ENCODE data around the gene SPEN. TPM values are rescaled to one million over a fixed set of nuclear protein-coding genes. Genes with fewer than 3 reads are reported as not detected.
"Not testable (repeated sequence)": the region's sequence is repeated elsewhere in the genome, so short reads cannot be mapped to it uniquely, and the experiment has no call there.

The SPEN gene
- total RNA-seq, 2 experiments from 2014 or later, result 65.1 to 65.2 TPM

DNA sequence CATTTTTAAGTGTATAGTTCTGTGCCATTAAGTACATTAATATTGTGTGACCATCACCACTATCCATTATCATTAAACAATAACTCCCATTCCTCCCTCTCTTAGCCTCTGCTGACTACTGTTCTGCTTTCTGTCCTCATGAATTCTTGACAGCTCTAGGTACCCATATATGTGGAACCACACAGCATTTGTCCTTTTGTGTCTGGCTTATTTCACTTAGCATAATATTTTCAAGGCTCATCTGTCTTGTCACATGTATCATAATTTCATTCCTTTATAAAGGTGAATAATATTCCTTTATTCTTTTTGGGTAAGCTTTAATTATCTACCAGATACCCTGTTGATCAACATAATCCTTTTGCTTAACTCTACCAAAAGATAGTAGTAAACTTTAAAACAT lies 47.7 kb downstream of the SPEN start:
- POLR2A ChIA-PET, result no interaction called here
- no peaks in the 10 kb centered on the region for H3K27me3 Mint-ChIP-seq
- H3K27ac Mint-ChIP-seq, result no peak overlapping the region
- peaks cover 29% of the 10 kb centered on the region for H3K4me1 Mint-ChIP-seq
- H3K36me3 Mint-ChIP-seq (ENCODE audit: low read depth), result peaks cover 30% of the 10 kb centered on the region
- no peak for DNase-seq
- H3K9me3 Mint-ChIP-seq, result no peaks in the 10 kb centered on the region
- CTCF ChIA-PET, result interaction anchor here (0.8 kb wide), 1 partner anchor 14 kb away, joined by 3 read pairs; no protein-coding TSS in a partner anchor
- no peak overlapping the region for H3K4me3 Mint-ChIP-seq

- CTCF ChIA-PET, result interaction anchor here (0.6 to 1.3 kb wide), 5 partner anchors 10 to 119 kb away, joined by 3 to 5 read pairs (median 4); no protein-coding TSS in a partner anchor
Observed at GRCh38 chr1:15896841-15897610, 49.5 kb downstream of the SPEN start.

DNA sequence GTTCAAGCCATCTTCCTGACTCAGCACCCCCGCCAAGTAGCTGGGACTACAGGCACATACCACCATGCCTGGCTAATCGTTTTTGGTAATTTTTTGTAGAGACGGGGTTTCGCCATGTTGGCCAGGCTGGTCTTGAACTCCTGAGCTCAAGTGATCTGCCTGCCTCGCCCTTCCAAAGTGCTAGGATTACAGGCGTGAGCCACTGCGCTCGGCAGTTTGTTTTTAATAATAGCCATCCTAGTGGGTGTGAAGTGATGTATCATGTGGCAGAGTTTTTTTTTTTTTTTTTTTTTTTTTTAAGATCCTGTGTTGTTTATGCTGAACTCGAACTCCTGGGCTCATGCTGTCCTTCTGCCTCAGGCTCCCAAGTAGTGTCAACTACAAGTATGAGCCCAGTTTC lies 51.8 kb downstream of the SPEN start:
- Mint-ChIP-seq H3K9me3 (no peaks in the 10 kb centered on the region), H3K27me3 (no peaks in the 10 kb centered on the region), H3K36me3 (ENCODE audit: low read depth) (peaks cover 17% of the 10 kb centered on the region), H3K27ac (no peak overlapping the region), H3K4me3 (no peak overlapping the region), H3K4me1 (peaks cover 25% of the 10 kb centered on the region)
- CTCF ChIA-PET, result interaction anchor here (0.6 kb wide), 1 partner anchor 49 kb away, joined by 3 read pairs; no protein-coding TSS in a partner anchor
- POLR2A ChIA-PET, result no interaction called here
- DNase-seq, result no peak

More at GRCh38 chr1:15896841-15897610, 49.5 kb downstream of the SPEN start:
- H3K4me3 Mint-ChIP-seq, POLR2A ChIA-PET, DNase-seq, H3K27me3 Mint-ChIP-seq, H3K9me3 Mint-ChIP-seq, H3K27ac Mint-ChIP-seq: not testable (repeated sequence)
- H3K36me3 Mint-ChIP-seq (ENCODE audit: low read depth), result peaks cover 26% of the 10 kb centered on the region
- H3K4me1 Mint-ChIP-seq, result peaks cover 31% of the 10 kb centered on the region

DNA sequence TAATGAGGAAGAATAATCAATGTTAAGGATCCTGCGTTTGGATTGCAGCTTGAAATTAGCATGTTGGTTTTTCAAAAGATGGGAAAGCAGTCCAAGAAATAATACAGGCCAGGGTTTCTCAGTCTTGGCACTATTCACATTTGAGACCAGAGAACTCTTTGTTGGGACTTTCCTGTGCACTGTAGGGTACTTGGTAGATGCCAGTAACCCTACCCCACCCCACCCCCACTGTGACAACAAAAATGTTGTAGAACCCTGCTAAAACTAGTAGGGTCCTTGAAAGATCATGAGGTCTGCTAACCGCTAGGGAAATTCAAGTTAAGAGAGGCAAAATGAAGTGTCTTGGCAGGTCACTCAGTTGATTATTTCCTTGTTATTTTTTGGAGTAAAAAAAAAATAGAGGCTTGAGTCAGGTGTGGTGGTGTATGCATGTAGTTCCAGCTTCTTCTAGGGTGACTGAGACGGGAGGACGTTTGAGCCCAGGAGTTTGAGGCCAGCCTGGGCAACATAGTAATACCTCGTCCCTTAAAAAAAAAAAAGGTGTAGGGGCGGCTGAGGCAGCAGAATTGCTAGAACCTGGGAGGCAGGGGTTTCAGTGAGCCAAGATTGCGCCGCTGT lies 53.3 kb downstream of the SPEN start:
- POLR2A ChIA-PET, result no interaction called here
- CTCF ChIA-PET, result interaction anchor here (0.6 to 1.4 kb wide), 4 partner anchors 31 to 404 kb away, joined by 3 to 5 read pairs (median 4); no protein-coding TSS in a partner anchor
- Mint-ChIP-seq H3K36me3 (ENCODE audit: low read depth) (peaks cover 14% of the 10 kb centered on the region), H3K4me3 (no peak overlapping the region), H3K27ac (no peak overlapping the region), H3K4me1 (peaks cover 22% of the 10 kb centered on the region), H3K9me3 (no peaks in the 10 kb centered on the region), H3K27me3 (no peaks in the 10 kb centered on the region)
- DNase-seq, result no peak

GRCh38 chr1:15902882-15903281 lies 55.4 kb downstream of the SPEN start:
- Mint-ChIP-seq H3K9me3 (no peaks in the 10 kb centered on the region), H3K4me1 (peaks cover 20% of the 10 kb centered on the region), H3K27ac (no peak overlapping the region), H3K27me3 (no peaks in the 10 kb centered on the region), H3K4me3 (no peak overlapping the region), H3K36me3 (ENCODE audit: low read depth) (peaks cover 12% of the 10 kb centered on the region)
- DNase-seq, result no peak
- CTCF ChIA-PET, result no interaction called here
- POLR2A ChIA-PET, result no interaction called here

DNA sequence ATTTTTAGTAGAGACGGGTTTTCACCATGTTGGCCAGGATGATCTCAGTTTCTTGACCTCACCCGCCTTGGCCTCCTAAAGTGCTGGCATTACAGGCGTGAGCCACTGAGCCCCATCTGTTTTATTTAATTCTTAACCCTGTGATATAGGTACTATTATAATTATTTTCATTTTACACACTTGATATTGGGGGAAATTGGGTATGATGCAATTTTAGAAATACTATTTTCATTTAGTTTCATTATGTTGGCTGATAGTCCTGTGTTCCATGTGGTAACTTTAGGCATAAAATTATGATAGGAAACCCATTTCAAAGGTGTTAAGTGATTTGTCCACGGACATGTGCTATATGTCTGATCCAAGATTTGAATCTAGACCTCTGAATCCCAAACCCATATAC lies 61.1 kb downstream of the SPEN start:
- no peak overlapping the region for H3K4me3 Mint-ChIP-seq
- H3K27ac Mint-ChIP-seq, result no peak overlapping the region
- ChIA-PET CTCF (no interaction called here), POLR2A (no interaction called here)
- H3K36me3 Mint-ChIP-seq (ENCODE audit: low read depth), result peaks cover 26% of the 10 kb centered on the region
- no peaks in the 10 kb centered on the region for H3K9me3 Mint-ChIP-seq
- no peaks in the 10 kb centered on the region for H3K27me3 Mint-ChIP-seq
- no peak for DNase-seq
- H3K4me1 Mint-ChIP-seq, result peaks cover 2% of the 10 kb centered on the region

GRCh38 chr1:15911141-15911540 lies 63.6 kb downstream of the SPEN start:
- H3K4me1 Mint-ChIP-seq, result peaks cover 5% of the 10 kb centered on the region
- peaks cover 37% of the 10 kb centered on the region for H3K36me3 Mint-ChIP-seq (ENCODE audit: low read depth)
- CTCF ChIA-PET, result interaction anchor here (0.9 kb wide), 2 partner anchors 26 to 95 kb away, joined by 3 read pairs; no protein-coding TSS in a partner anchor
- H3K9me3 Mint-ChIP-seq, result no peaks in the 10 kb centered on the region
- no peak overlapping the region for H3K4me3 Mint-ChIP-seq
- no peak for DNase-seq
- H3K27ac Mint-ChIP-seq, result no peak overlapping the region
- H3K27me3 Mint-ChIP-seq, result no peaks in the 10 kb centered on the region
- POLR2A ChIA-PET, result no interaction called here

GRCh38 chr1:15911927-15912326 lies 64.4 kb downstream of the SPEN start:
- no peak for DNase-seq
- POLR2A ChIA-PET, result no interaction called here
- H3K27ac Mint-ChIP-seq, result no peak overlapping the region
- no peaks in the 10 kb centered on the region for H3K27me3 Mint-ChIP-seq
- peaks cover 41% of the 10 kb centered on the region for H3K36me3 Mint-ChIP-seq (ENCODE audit: low read depth)
- peaks cover 10% of the 10 kb centered on the region for H3K4me1 Mint-ChIP-seq
- H3K9me3 Mint-ChIP-seq, result no peaks in the 10 kb centered on the region
- H3K4me3 Mint-ChIP-seq, result no peak overlapping the region
- CTCF ChIA-PET, result interaction anchor here (0.9 kb wide), 2 partner anchors 25 to 96 kb away, joined by 3 read pairs; no protein-coding TSS in a partner anchor

GRCh38 chr1:15913607-15914006 lies 66.1 kb downstream of the SPEN start:
- peaks cover 20% of the 10 kb centered on the region for H3K4me1 Mint-ChIP-seq
- CTCF ChIA-PET, result interaction anchor here (0.6 to 1.1 kb wide), 2 partner anchors 12 to 228 kb away, joined by 3 read pairs; no protein-coding TSS in a partner anchor
- H3K4me3 Mint-ChIP-seq, DNase-seq, H3K9me3 Mint-ChIP-seq, POLR2A ChIA-PET, H3K27me3 Mint-ChIP-seq, H3K27ac Mint-ChIP-seq: not testable (repeated sequence)
- peaks cover 52% of the 10 kb centered on the region for H3K36me3 Mint-ChIP-seq (ENCODE audit: low read depth)

- H3K9me3 Mint-ChIP-seq, result no peaks in the 10 kb centered on the region
- peaks cover 56% of the 10 kb centered on the region for H3K36me3 Mint-ChIP-seq (ENCODE audit: low read depth)
- H3K4me3 Mint-ChIP-seq, result peak overlapping the region; percentile 35
- ChIA-PET POLR2A (no interaction called here), CTCF (interaction anchor here (0.7 to 1.1 kb wide), 2 partner anchors 27 to 167 kb away, joined by 3 read pairs; no protein-coding TSS in a partner anchor)
- H3K27ac Mint-ChIP-seq, result peak overlapping the region; percentile 28
- peak; percentile 21 for DNase-seq
- H3K27me3 Mint-ChIP-seq, result no peaks in the 10 kb centered on the region
- H3K4me1 Mint-ChIP-seq, result peaks cover 27% of the 10 kb centered on the region
Observed at GRCh38 chr1:15915991-15916390, 68.5 kb downstream of the SPEN start.

GRCh38 chr1:15916417-15916816 lies 68.9 kb downstream of the SPEN start:
- no peak for DNase-seq
- Mint-ChIP-seq H3K4me3 (peak overlapping the region; percentile 35), H3K4me1 (peaks cover 27% of the 10 kb centered on the region), H3K9me3 (no peaks in the 10 kb centered on the region), H3K27ac (peak overlapping the region; percentile 50), H3K36me3 (ENCODE audit: low read depth) (peaks cover 55% of the 10 kb centered on the region), H3K27me3 (no peaks in the 10 kb centered on the region)
- CTCF ChIA-PET, result interaction anchor here (1.1 kb wide), 1 partner anchor 166 kb away, joined by 3 read pairs; no protein-coding TSS in a partner anchor
- POLR2A ChIA-PET, result no interaction called here

DNA sequence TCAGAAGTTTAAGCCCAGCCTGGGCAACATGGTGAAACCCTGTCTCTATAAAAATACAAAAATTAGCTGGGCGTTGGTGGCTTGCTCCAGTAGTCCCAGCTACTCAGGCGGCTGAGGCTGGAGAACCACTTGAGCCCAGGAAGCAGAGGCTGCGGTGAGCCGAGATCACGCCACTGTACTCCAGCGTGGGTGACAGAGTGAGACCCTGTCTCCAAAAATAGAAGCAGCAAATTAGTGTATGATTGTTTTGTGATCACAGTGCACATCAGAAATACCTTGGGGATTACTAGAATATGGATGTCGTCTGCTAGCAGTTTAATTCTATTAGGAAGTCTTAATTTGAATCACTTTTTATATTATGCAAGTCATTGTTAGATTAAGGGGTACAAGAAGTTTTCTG lies 69.4 kb downstream of the SPEN start:
- peaks cover 56% of the 10 kb centered on the region for H3K36me3 Mint-ChIP-seq (ENCODE audit: low read depth)

More for the DNA sequence above, 69.4 kb downstream of the SPEN start:
- CTCF ChIA-PET, result interaction anchor here (0.5 kb wide), 1 partner anchor 88 kb away, joined by 3 read pairs; no protein-coding TSS in a partner anchor
- Mint-ChIP-seq H3K27ac (peak overlapping the region; percentile 50), H3K4me1 (peaks cover 27% of the 10 kb centered on the region), H3K4me3 (no peak overlapping the region), H3K27me3 (no peaks in the 10 kb centered on the region), H3K9me3 (no peaks in the 10 kb centered on the region)
- DNase-seq, result no peak
- POLR2A ChIA-PET, result no interaction called here

Measured in activated CD4-positive, alpha-beta T cell treated with anti-CD3 and anti-CD28 coated beads, Interleukin-2, amount 10 ng/mL, durations not matched to agents 7 days and 5 days (primary cell).